Superior temporal gyrus (tissue), 1 donor: ENCODE data around the gene ELF3.
"Not testable (repeated sequence)": the region's sequence is repeated elsewhere in the genome, so short reads cannot be mapped to it uniquely, and the experiment has no call there.

Experiments used
- DNase-seq: peaks from one replicate; pipeline ENCODE4 v3.0.0-alpha.2; 2016; ENCODE audit errors: extremely low spot score

The ELF3 gene

GRCh38 chr1:202010180-202011015 lies at the start of gene ELF3:
TSS of gene ELF3 (plus strand) at chr1:202010587. CDS start at chr1:202011137, 550 bp downstream.
- DNase-seq, result no peak

GRCh38 chr1:201962382-201962781 lies 48.0 kb upstream of the ELF3 start:
- DNase-seq, result not testable (repeated sequence)

GRCh38 chr1:201964261-201964660 lies 46.1 kb upstream of the ELF3 start:
- DNase-seq, result no peak

- no peak for DNase-seq
Observed at GRCh38 chr1:201966171-201966570, 44.2 kb upstream of the ELF3 start.

- DNase-seq, result no peak
Observed at GRCh38 chr1:201968202-201968925, 42.0 kb upstream of the ELF3 start.

GRCh38 chr1:201970334-201971159 lies 39.8 kb upstream of the ELF3 start:
- no peak for DNase-seq

GRCh38 chr1:201982082-201982622 lies 28.2 kb upstream of the ELF3 start:
- DNase-seq, result peak; percentile 52

GRCh38 chr1:201982623-201983379 lies 27.6 kb upstream of the ELF3 start, which contains the start of gene RNPEP:
TSS of gene RNPEP (plus strand) at chr1:201982648. CDS start at chr1:201982667, 19 bp downstream.
- peak; percentile 48 for DNase-seq

- DNase-seq, result peak; percentile 48
Observed at GRCh38 chr1:201983380-201983805, 27.0 kb upstream of the ELF3 start.

- DNase-seq, result no peak
Observed at GRCh38 chr1:201984446-201984845, 25.9 kb upstream of the ELF3 start.

GRCh38 chr1:201985355-201985754 lies 25.0 kb upstream of the ELF3 start:
- DNase-seq, result no peak

GRCh38 chr1:201988601-201989000 lies 21.8 kb upstream of the ELF3 start:
- no peak for DNase-seq

GRCh38 chr1:201989354-201990128 lies 20.8 kb upstream of the ELF3 start:
- DNase-seq, result no peak

GRCh38 chr1:201990427-201990826 lies 20.0 kb upstream of the ELF3 start:
- no peak for DNase-seq

GRCh38 chr1:201999625-202000238 lies 10.7 kb upstream of the ELF3 start:
- DNase-seq, result peak; percentile 68

GRCh38 chr1:202002507-202002906 lies 7.9 kb upstream of the ELF3 start:
- DNase-seq, result no peak

GRCh38 chr1:202004711-202005110 lies 5.7 kb upstream of the ELF3 start:
- DNase-seq, result peak; percentile 32

- no peak for DNase-seq
Observed at GRCh38 chr1:202005958-202006357, 4.4 kb upstream of the ELF3 start.

- DNase-seq, result no peak
Observed at GRCh38 chr1:202007304-202007703, 3.1 kb upstream of the ELF3 start.
